Fibroblast of pulmonary artery (primary cell): ENCODE results near the gene SIN3B.
"Not testable (repeated sequence)": the region's sequence is repeated elsewhere in the genome, so short reads cannot be mapped to it uniquely, and the experiment has no call there.

ENCODE experiments used
- DNase-seq: peaks from one replicate; pipeline ENCODE4 v3.0.0-alpha.2; 2010; ENCODE audit warnings: low read depth
- H3K4me3 ChIP-seq: replicated peaks from 2 replicates; pipeline ENCODE4 v1.5.1; 2011; ENCODE audit warnings: low read depth, mild to moderate bottlenecking, control low read depth, low read length, moderate library complexity
- TF ChIP-seq, protein P1 (sequence below): IDR thresholded peaks from 2 replicates; pipeline ENCODE4 v1.5.1; 2011; ENCODE audit warnings: mild to moderate bottlenecking, control low read depth, low read length, inconsistent platforms; ENCODE audit errors: missing control alignments

The SIN3B gene

DNA sequence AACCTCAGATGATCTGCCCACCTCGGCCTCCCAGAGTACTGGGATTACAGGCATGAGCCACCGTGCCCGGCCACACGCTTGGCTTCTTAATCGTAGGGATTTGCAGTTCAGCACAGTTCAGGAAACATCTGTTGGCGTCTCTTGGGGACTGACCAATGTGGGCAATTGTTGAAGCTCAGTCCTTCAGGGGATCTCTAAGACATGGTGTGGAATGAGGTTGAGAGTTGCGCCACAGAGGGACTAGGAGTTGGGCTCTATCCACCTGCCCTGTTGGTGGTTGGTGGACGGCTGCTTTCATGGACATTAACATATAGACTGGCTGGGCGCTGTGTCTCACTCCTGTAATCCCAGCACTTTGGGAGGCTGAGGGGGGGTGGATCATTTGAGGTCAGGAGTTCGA lies 37.3 kb upstream of the SIN3B start:
- TF ChIP-seq, protein P1, sequence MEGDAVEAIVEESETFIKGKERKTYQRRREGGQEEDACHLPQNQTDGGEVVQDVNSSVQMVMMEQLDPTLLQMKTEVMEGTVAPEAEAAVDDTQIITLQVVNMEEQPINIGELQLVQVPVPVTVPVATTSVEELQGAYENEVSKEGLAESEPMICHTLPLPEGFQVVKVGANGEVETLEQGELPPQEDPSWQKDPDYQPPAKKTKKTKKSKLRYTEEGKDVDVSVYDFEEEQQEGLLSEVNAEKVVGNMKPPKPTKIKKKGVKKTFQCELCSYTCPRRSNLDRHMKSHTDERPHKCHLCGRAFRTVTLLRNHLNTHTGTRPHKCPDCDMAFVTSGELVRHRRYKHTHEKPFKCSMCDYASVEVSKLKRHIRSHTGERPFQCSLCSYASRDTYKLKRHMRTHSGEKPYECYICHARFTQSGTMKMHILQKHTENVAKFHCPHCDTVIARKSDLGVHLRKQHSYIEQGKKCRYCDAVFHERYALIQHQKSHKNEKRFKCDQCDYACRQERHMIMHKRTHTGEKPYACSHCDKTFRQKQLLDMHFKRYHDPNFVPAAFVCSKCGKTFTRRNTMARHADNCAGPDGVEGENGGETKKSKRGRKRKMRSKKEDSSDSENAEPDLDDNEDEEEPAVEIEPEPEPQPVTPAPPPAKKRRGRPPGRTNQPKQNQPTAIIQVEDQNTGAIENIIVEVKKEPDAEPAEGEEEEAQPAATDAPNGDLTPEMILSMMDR: no peak
- H3K4me3 ChIP-seq: no peak overlapping the region
- no peak for DNase-seq

- no peak overlapping the region for H3K4me3 ChIP-seq
- TF ChIP-seq, protein P1: no peak
- DNase-seq: no peak
These were observed 34.4 kb upstream of the SIN3B start for GRCh38 chr19:16794456-16795441.

DNA sequence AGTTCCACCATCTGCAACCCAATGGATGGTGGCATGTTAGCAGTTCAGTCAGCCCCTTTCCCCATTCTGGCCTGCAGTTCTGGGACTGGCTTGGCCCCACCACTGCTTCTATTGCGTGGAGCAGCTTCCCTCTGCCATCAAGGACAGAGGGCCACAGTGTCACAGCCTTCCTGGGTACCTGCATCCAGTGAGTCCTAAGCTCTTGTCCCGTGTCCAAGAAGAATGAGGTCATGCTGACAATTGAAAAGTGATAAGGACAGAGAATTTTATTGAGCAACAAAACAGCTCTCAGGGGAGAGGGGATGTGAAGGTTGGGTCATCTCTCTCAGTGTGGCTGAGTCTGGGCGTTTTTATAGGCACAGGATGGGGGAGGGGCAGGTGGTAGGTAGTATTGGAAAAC lies 33.5 kb upstream of the SIN3B start:
- H3K4me3 ChIP-seq: no peak overlapping the region
- DNase-seq: no peak
- TF ChIP-seq, protein P1: no peak

DNA sequence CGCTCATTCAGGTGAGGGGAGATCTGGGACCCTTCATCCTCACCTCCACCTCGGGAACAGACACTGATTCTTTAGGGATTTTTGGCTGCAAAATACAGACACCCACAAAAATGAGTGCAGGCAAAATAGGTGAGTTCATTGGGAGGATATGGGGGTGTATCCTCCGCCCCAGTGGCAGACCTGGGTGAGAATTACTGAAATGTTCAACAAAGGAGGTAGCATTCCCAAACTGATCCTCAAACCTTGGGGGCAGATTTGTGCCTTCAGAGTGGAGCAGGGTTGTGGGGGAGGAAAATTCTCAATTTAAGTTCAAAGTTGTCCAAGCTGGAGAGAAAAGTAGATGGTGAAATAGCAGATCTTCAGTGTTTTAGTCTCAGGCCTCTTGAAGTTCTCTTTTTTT lies 31.3 kb upstream of the SIN3B start:
- DNase-seq: no peak
- H3K4me3 ChIP-seq: no peak overlapping the region
- TF ChIP-seq, protein P1: no peak

- not testable (repeated sequence) for DNase-seq, H3K4me3 ChIP-seq
These were observed 30.9 kb upstream of the SIN3B start for GRCh38 chr19:16798326-16798725.

GRCh38 chr19:16799740-16800139 lies 29.5 kb upstream of the SIN3B start:
- H3K4me3 ChIP-seq: no peak overlapping the region
- TF ChIP-seq, protein P1: no peak
- DNase-seq: no peak

DNA sequence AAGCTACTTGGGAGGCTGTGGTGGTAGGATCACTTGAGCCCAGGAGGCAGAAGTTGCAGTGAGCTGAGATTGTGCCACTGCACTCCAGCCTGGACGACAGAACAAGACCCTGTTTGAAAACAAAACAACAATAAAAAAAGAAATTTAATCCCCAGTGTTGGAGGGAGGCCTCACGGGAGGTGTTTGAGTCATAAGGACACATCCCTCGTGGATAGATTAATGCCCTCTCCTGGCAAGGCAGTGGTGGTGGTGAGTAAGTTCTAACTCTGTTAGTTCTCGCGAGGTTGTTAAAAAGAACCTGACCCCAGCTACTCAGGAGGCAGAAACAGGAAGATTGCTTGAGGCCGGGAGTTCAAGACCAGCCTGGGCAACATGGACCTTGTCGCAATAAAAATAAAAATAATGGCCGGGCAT lies 27.6 kb upstream of the SIN3B start:
- DNase-seq: peak; percentile 48
- no peak overlapping the region for H3K4me3 ChIP-seq
- TF ChIP-seq, protein P1: no peak
